Measurements from ENCODE around the gene MCCC2.
"Not testable (repeated sequence)": the region's sequence is repeated elsewhere in the genome, so short reads cannot be mapped to it uniquely, and the experiment has no call there.

The MCCC2 gene

GRCh38 chr5:71586941-71587765 is at the start of gene MCCC2:
TSS of gene MCCC2 (plus strand) at chr5:71587340. CDS start at chr5:71587426, 86 bp downstream.
- DNase-seq = peak; percentile 68

GRCh38 chr5:71537687-71538086 is 49.5 kb upstream of the MCCC2 start:
- no peak for DNase-seq

GRCh38 chr5:71550885-71551284 is 36.3 kb upstream of the MCCC2 start:
- not testable (repeated sequence) for DNase-seq

GRCh38 chr5:71551582-71551981 is 35.6 kb upstream of the MCCC2 start:
- DNase-seq = not testable (repeated sequence)

- DNase-seq = not testable (repeated sequence)
Observed at GRCh38 chr5:71552026-71552749, 35.0 kb upstream of the MCCC2 start.

- DNase-seq = no peak
Observed at GRCh38 chr5:71563161-71563560, 24.0 kb upstream of the MCCC2 start.

GRCh38 chr5:71564895-71565294 is 22.2 kb upstream of the MCCC2 start:
- DNase-seq = no peak

GRCh38 chr5:71569748-71570509 is 17.2 kb upstream of the MCCC2 start:
- no peak for DNase-seq

- DNase-seq = not testable (repeated sequence)
Observed at GRCh38 chr5:71571811-71572210, 15.3 kb upstream of the MCCC2 start.

GRCh38 chr5:71573591-71573990 is 13.5 kb upstream of the MCCC2 start:
- no peak for DNase-seq

GRCh38 chr5:71575588-71575987 is 11.6 kb upstream of the MCCC2 start:
- not testable (repeated sequence) for DNase-seq

- DNase-seq = no peak
Observed at GRCh38 chr5:71576241-71576640, 10.9 kb upstream of the MCCC2 start.

GRCh38 chr5:71577839-71578238 is 9.3 kb upstream of the MCCC2 start:
- DNase-seq = not testable (repeated sequence)

GRCh38 chr5:71582945-71583584 is 4.1 kb upstream of the MCCC2 start:
- DNase-seq = no peak

- no peak for DNase-seq
Observed at GRCh38 chr5:71586052-71586940, 844 bp upstream of the MCCC2 start.

- DNase-seq = no peak
Observed at GRCh38 chr5:71587766-71588532, 809 bp downstream of the MCCC2 start.

- no peak for DNase-seq
Observed at GRCh38 chr5:71588533-71588885, 1.4 kb downstream of the MCCC2 start.

- no peak for DNase-seq
Observed at GRCh38 chr5:71589903-71590302, 2.8 kb downstream of the MCCC2 start.

- DNase-seq = no peak
Observed at GRCh38 chr5:71591100-71591499, 4.0 kb downstream of the MCCC2 start.

GRCh38 chr5:71596169-71596568 is 9.0 kb downstream of the MCCC2 start:
- no peak for DNase-seq

GRCh38 chr5:71597001-71597400 is 9.9 kb downstream of the MCCC2 start:
- DNase-seq = no peak

All from NCI-H1436 treated with DMSO at 0.1 percent for 48 hours (cell line).